ENCODE results near the gene RSPH6A.
"Not testable (repeated sequence)": the region's sequence is repeated elsewhere in the genome, so short reads cannot be mapped to it uniquely, and the experiment has no call there.

The RSPH6A gene

GRCh38 chr19:45764945-45765701 is 50.0 kb downstream of the RSPH6A start:
- peak; percentile 50 for DNase-seq (ENCODE audit: low spot score)

- peak; percentile 48 for DNase-seq (ENCODE audit: low spot score)
These were observed 50.6 kb downstream of the RSPH6A start for GRCh38 chr19:45764475-45764874.

GRCh38 chr19:45763691-45764294 is 51.3 kb downstream of the RSPH6A start:
- peak; percentile 51 for DNase-seq (ENCODE audit: low spot score)

GRCh38 chr19:45762870-45763631 is 52.1 kb downstream of the RSPH6A start:
- DNase-seq (ENCODE audit: low spot score), result peak; percentile 44

- DNase-seq (ENCODE audit: low spot score), result no peak
These were observed 53.4 kb downstream of the RSPH6A start for GRCh38 chr19:45761714-45762113.

- DNase-seq (ENCODE audit: low spot score), result no peak
These were observed 56.2 kb downstream of the RSPH6A start for GRCh38 chr19:45758921-45759320.

- no peak for DNase-seq (ENCODE audit: low spot score)
These were observed 57.4 kb downstream of the RSPH6A start for GRCh38 chr19:45757695-45758094.

- DNase-seq (ENCODE audit: low spot score), result no peak
These were observed 60.8 kb downstream of the RSPH6A start for GRCh38 chr19:45754323-45754722.

GRCh38 chr19:45753548-45753947 is 61.6 kb downstream of the RSPH6A start:
- no peak for DNase-seq (ENCODE audit: low spot score)

- DNase-seq (ENCODE audit: low spot score), result no peak
These were observed 62.5 kb downstream of the RSPH6A start for GRCh38 chr19:45752639-45753038.

GRCh38 chr19:45751483-45751882 is 63.6 kb downstream of the RSPH6A start:
- DNase-seq (ENCODE audit: low spot score), result not testable (repeated sequence)

GRCh38 chr19:45747513-45747912 is 67.6 kb downstream of the RSPH6A start:
- DNase-seq (ENCODE audit: low spot score), result no peak

GRCh38 chr19:45746866-45747265 is 68.2 kb downstream of the RSPH6A start:
- DNase-seq (ENCODE audit: low spot score), result no peak

Measured in ecto neural progenitor cell (in vitro differentiated cells).